B cell (primary cell): Measurements from ENCODE around the gene GAL. TPM values are rescaled to one million over a fixed set of nuclear protein-coding genes. Genes with fewer than 3 reads are reported as not detected.

Source experiments
- ATAC-seq: fragments of 200-7000 bp; cut with Tn5 transposase; one replicate; pipeline ENCODE4 v1.10.0; 2021; ENCODE audit warnings: low read depth, mild to moderate bottlenecking, moderate number of reproducible peaks, moderate library complexity
- CTCF ChIA-PET: fragments of 350-600 bp; sonication (Branson Sonifier 250); formaldehyde crosslinking; loops from one replicate; lab custom pipeline; 2021; ENCODE audit warnings: antibody characterized with exemption, inconsistent platforms; lab: Charles Lee
- POLR2A ChIA-PET: fragments of 350-600 bp; sonication (Branson Sonifier 250); formaldehyde crosslinking; loops from one replicate; lab custom pipeline; 2021; ENCODE audit warnings: antibody characterized with exemption; lab: Charles Lee
- DNase-seq: peaks from one replicate; pipeline ENCODE4 v3.0.0; 2013
- H2AFZ ChIP-seq: 2 replicates; pipeline ENCODE4 v1.6.1; 2012; ENCODE audit warnings: mild to moderate bottlenecking, low read depth, low read length; ENCODE audit not compliant: insufficient read depth, poor library complexity, severe bottlenecking
- H3K27ac ChIP-seq, 2 donors: 1 replicate in 1 of 2; 2 replicates in 1 of 2; pipeline ENCODE4 v1.5.1; 2012 to 2013; ENCODE audit warnings: low read length in 2 of 2, mild to moderate bottlenecking in 2 of 2, moderate library complexity in 1 of 2
- H3K27me3 ChIP-seq, 4 experiments: fragments of 200-600 bp in 1 of 4; sonication (generic) in 1 of 4; replicated peaks in 1 of 4; 1 replicate in 2 of 4; 2 replicates in 2 of 4; pipeline versions ENCODE4 v1.6.1 to v1.7.0; 2013 to 2016; ENCODE audit warnings: low read length in 3 of 4, mild to moderate bottlenecking in 2 of 4, mixed read lengths in 1 of 4, moderate library complexity in 1 of 4; ENCODE audit not compliant: insufficient read depth in 4 of 4, control insufficient read depth in 3 of 4; ENCODE audit errors: control extremely low read depth in 1 of 4
- H3K36me3 ChIP-seq, 2 experiments: replicated peaks in 1 of 2; 1 replicate in 1 of 2; 2 replicates in 1 of 2; pipeline versions ENCODE4 v1.6.1 to v1.7.1; 2013; ENCODE audit warnings: low read length in 1 of 2; ENCODE audit not compliant: insufficient read depth in 2 of 2, control insufficient read depth in 1 of 2; ENCODE audit errors: control extremely low read depth in 1 of 2, extremely low read depth in 1 of 2
- H3K4me1 ChIP-seq, 2 donors: fragments of 200-600 bp in 1 of 2; sonication (generic) in 1 of 2; 1 replicate in 1 of 2; 2 replicates in 1 of 2; pipeline versions ENCODE4 v1.5.1 to v1.6.1; 2013 to 2017; ENCODE audit warnings: low read length in 2 of 2; ENCODE audit not compliant: control insufficient read depth in 2 of 2, insufficient read depth in 2 of 2
- H3K4me2 ChIP-seq: replicated peaks from 2 replicates; pipeline ENCODE3; 2012; ENCODE audit warnings: mild to moderate bottlenecking, low read depth, low read length; ENCODE audit not compliant: poor library complexity, severe bottlenecking
- H3K4me3 ChIP-seq, 5 experiments: fragments of 200-600 bp in 1 of 5; sonication (generic) in 1 of 5; 1 replicate in 3 of 5; 2 replicates in 2 of 5; pipeline versions ENCODE4 v1.5.1 to v1.7.0; 2011 to 2016; ENCODE audit warnings: low read length in 4 of 5, mild to moderate bottlenecking in 4 of 5, low read depth in 2 of 5, control low read depth in 1 of 5, moderate library complexity in 1 of 5; ENCODE audit not compliant: insufficient read depth in 1 of 5; ENCODE audit errors: control extremely low read depth in 1 of 5, extremely low read depth in 1 of 5
- H3K79me2 ChIP-seq: fragments of 200-600 bp; sonication (generic); one replicate; pipeline ENCODE4 v1.6.0; 2016; ENCODE audit warnings: low read length; ENCODE audit not compliant: control insufficient read depth, insufficient read depth
- H3K9ac ChIP-seq: fragments of 200-600 bp; sonication (generic); 2 replicates; pipeline ENCODE4 v1.6.1; 2017; ENCODE audit warnings: mild to moderate bottlenecking, low read length, moderate library complexity
- H3K9me3 ChIP-seq, 3 donors: one replicate each; pipeline versions ENCODE4 v1.6.1 to v1.7.1; 2013; ENCODE audit warnings: low read length in 2 of 3; ENCODE audit not compliant: control insufficient read depth in 2 of 3, insufficient read depth in 1 of 3; ENCODE audit errors: control extremely low read depth in 1 of 3
- H4K20me1 ChIP-seq: 2 replicates; pipeline ENCODE4 v1.6.0; 2012; ENCODE audit warnings: mild to moderate bottlenecking, low read length; ENCODE audit not compliant: insufficient read depth, control insufficient read depth, poor library complexity, severe bottlenecking
- H3K27ac Mint-ChIP-seq: one replicate; pipeline ENCODE4 v1.8.0; 2021; ENCODE audit warnings: mixed read lengths
- H3K27me3 Mint-ChIP-seq: one replicate; pipeline ENCODE4 v1.8.0; 2021; ENCODE audit warnings: mixed read lengths
- H3K4me1 Mint-ChIP-seq: one replicate; pipeline ENCODE4 v1.8.0; 2021; ENCODE audit warnings: mixed read lengths
- H3K4me3 Mint-ChIP-seq: one replicate; pipeline ENCODE4 v1.8.0; 2021; ENCODE audit warnings: mixed read lengths
- H3K9me3 Mint-ChIP-seq: one replicate; pipeline ENCODE4 v1.8.0; 2022; ENCODE audit warnings: mixed read lengths; ENCODE audit not compliant: insufficient read depth
- EZH2 ChIP-seq: IDR thresholded peaks from 2 replicates; pipeline ENCODE4 v1.6.1; 2012; ENCODE audit warnings: borderline replicate concordance, low read depth, mild to moderate bottlenecking, moderate library complexity, low read length; ENCODE audit not compliant: insufficient read depth, poor library complexity, severe bottlenecking
- WGBS: methylation state at CpG from one replicate; pipeline ENCODE4 v1.1.5; 2013; ENCODE audit warnings: missing lambda C conversion rate; ENCODE audit not compliant: insufficient coverage; 5-methylcytosine and 5-hydroxymethylcytosine counted together
- intact Hi-C: fragments of 100-400 bp; cut with micrococcal nuclease; formaldehyde crosslinking; loops from one replicate; pipeline ENCODE4 v1.10.0; 2022
- polyA plus RNA-seq: library from polyadenylated mRNA; depleted of rRNA; stranded (reverse); fragments of >200 nt; gene quantifications from 2 replicates; pipeline ENCODE4 v1.2.3, GENCODE V29; 2012
- total RNA-seq, 2 donors: library from RNA; stranded (reverse); fragments of 120-200 nt in 1 of 2; gene quantifications; 1 replicate in 1 of 2; 2 replicates in 1 of 2; pipeline versions ENCODE4 v1.2.3 to v1.2.4, GENCODE V29; 2013 to 2022
- TF ChIP-seq, protein P1 (sequence below): fragments of 200-600 bp; IDR thresholded peaks from one replicate; pipeline ENCODE4 v1.8.0; 2022; ENCODE audit warnings: antibody characterized with exemption, mild to moderate bottlenecking

GAL gene
- total and polyA plus RNA-seq, 2 donors (not counting 1 experiment from before 2014, with no cell fraction given), result not detected

DNA sequence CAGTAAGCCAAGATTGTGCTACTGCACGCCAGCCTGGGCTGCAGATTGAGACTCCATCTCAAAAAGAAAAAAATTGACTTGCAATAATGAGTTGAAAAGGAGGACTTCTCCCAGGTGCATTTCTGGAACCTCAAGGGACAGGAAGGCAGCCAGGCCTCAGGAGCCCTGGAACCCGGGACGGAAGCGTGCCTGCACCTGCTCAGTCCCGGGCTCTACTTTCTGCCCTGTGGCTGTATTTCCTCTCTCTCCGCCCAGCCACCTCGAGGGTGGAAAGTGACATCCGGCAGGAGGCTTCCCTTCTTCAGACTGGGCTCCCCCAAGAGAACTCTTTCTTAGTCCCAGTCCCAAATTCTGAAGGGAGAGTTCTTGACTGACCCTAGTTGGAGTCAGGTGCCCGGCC is 20.2 kb upstream of the GAL start:
- no peak overlapping the region for H3K9ac ChIP-seq
- TF ChIP-seq EZH2, result no peak
- TF ChIP-seq, protein P1, sequence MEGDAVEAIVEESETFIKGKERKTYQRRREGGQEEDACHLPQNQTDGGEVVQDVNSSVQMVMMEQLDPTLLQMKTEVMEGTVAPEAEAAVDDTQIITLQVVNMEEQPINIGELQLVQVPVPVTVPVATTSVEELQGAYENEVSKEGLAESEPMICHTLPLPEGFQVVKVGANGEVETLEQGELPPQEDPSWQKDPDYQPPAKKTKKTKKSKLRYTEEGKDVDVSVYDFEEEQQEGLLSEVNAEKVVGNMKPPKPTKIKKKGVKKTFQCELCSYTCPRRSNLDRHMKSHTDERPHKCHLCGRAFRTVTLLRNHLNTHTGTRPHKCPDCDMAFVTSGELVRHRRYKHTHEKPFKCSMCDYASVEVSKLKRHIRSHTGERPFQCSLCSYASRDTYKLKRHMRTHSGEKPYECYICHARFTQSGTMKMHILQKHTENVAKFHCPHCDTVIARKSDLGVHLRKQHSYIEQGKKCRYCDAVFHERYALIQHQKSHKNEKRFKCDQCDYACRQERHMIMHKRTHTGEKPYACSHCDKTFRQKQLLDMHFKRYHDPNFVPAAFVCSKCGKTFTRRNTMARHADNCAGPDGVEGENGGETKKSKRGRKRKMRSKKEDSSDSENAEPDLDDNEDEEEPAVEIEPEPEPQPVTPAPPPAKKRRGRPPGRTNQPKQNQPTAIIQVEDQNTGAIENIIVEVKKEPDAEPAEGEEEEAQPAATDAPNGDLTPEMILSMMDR, result no peak
- H3K27me3 Mint-ChIP-seq, result peaks cover 30% of the 10 kb centered on the region
- peaks cover 0 to 2% (median 0%) of the 10 kb centered on the region in 3 donors for H3K9me3 ChIP-seq
- no peaks in the 10 kb centered on the region for H3K4me1 Mint-ChIP-seq
- no peak overlapping the region for H3K4me3 Mint-ChIP-seq
- POLR2A ChIA-PET, result no interaction called here
- no peaks in the 10 kb centered on the region for H3K4me1 ChIP-seq
- H3K27me3 ChIP-seq, result peaks cover 0 to 11% (median 0%) of the 10 kb centered on the region in 4 experiments
- intact Hi-C loops, result no loop called here
- DNase-seq, result no peak
- H3K27ac Mint-ChIP-seq, result no peak overlapping the region
- H3K4me3 ChIP-seq, result no peak overlapping the region
- no peaks in the 10 kb centered on the region for H3K79me2 ChIP-seq
- H4K20me1 ChIP-seq, result no peaks in the 10 kb centered on the region
- H2AFZ ChIP-seq, result no peak overlapping the region
- WGBS, result 86% methylated on average over 9 of the region's 9 CpGs
- H3K4me2 ChIP-seq, result no peak overlapping the region
- CTCF ChIA-PET, result no interaction called here
- H3K36me3 ChIP-seq, result no peaks in the 10 kb centered on the region
- H3K9me3 Mint-ChIP-seq, result no peaks in the 10 kb centered on the region
- H3K27ac ChIP-seq, result no peak overlapping the region
- ATAC-seq, result no peak

DNA sequence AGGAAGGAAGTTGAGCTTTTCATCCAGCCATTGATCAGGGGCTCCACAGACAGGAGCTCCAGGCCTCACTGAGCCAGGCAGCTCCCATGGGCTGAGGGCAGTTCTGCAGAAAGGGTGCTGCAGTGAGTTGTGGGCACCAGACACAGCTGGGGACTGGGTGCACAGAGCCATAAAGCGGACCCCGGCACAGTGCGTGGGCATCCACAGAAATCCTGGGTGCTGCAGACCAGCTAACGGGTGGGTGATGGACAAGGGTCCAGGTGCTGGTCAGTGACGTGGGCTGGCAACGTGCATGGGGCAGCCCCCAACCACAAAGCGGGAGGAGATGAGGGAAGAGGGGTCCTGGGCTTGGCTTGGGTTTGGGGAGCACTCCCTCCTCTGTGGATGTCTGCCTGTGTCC is 19.4 kb upstream of the GAL start:
- no peaks in the 10 kb centered on the region for H3K9me3 Mint-ChIP-seq
- H3K9ac ChIP-seq, result no peak overlapping the region
- H3K4me3 Mint-ChIP-seq, result no peak overlapping the region
- DNase-seq, result no peak
- H3K4me1 Mint-ChIP-seq, result no peaks in the 10 kb centered on the region
- H3K27ac ChIP-seq, result no peak overlapping the region
- no peak overlapping the region for H3K4me2 ChIP-seq
- H3K79me2 ChIP-seq, result no peaks in the 10 kb centered on the region
- peak overlapping the region; percentile 7 for H3K27ac Mint-ChIP-seq
- 96% methylated on average over 4 of the region's 7 CpGs for WGBS
- peaks cover 0 to 2% (median 0%) of the 10 kb centered on the region in 3 donors for H3K9me3 ChIP-seq
- peaks cover 27% of the 10 kb centered on the region for H3K27me3 Mint-ChIP-seq
- no peak for ATAC-seq
- peaks cover 0 to 11% (median 0%) of the 10 kb centered on the region in 4 experiments for H3K27me3 ChIP-seq
- no peaks in the 10 kb centered on the region for H4K20me1 ChIP-seq
- H3K36me3 ChIP-seq, result no peaks in the 10 kb centered on the region
- intact Hi-C loops, result no loop called here
- H2AFZ ChIP-seq, result no peak overlapping the region
- POLR2A ChIA-PET, result no interaction called here
- H3K4me3 ChIP-seq, result no peak overlapping the region
- CTCF ChIA-PET, result no interaction called here
- no peak for TF ChIP-seq EZH2
- TF ChIP-seq, protein P1, result no peak
- H3K4me1 ChIP-seq, result no peaks in the 10 kb centered on the region
